Stimulated activated CD4-positive, alpha-beta T cell treated with anti-CD3 and anti-CD28 coated beads, TNF-alpha, amount 100 ng/mL, for 48 hours (primary cell): Measurements from ENCODE around the gene COL4A6.

Experiments used
- DNase-seq, 3 donors: peaks; one replicate each; pipeline ENCODE4 v3.0.0-alpha.2; 2020; ENCODE audit warnings: low read depth in 3 of 3

COL4A6 gene

GRCh38 chrX:108270739-108271396 lies 167.4 kb downstream of the COL4A6 start:
- no peak for DNase-seq

- DNase-seq = no peak
Observed at GRCh38 chrX:108270280-108270679, 167.9 kb downstream of the COL4A6 start.

GRCh38 chrX:108268434-108269080 lies 169.7 kb downstream of the COL4A6 start:
- DNase-seq = no peak

- no peak for DNase-seq
Observed at GRCh38 chrX:108267557-108267956, 170.7 kb downstream of the COL4A6 start.

DNA sequence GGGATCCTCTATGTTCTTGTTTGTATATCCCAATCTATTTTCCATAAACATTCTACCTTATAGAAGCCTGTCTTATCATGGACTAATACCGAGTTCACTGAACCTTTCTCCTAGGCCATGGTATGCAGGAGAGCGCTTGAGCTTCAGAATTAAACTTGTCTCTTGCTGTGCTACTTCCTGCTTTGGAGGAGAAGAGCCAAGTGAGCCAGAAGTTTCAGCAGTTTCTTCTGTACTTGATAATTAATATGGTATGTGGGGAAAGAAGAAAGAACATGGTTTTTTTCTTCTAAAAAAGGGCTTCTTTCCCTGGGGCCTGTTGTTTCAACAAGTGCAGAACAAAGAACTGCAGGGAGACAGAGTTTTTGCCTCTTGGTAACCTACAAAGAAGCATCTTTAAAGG lies 173.8 kb downstream of the COL4A6 start:
- DNase-seq = no peak

GRCh38 chrX:108261549-108262203 lies 176.5 kb downstream of the COL4A6 start:
- no peak for DNase-seq

DNA sequence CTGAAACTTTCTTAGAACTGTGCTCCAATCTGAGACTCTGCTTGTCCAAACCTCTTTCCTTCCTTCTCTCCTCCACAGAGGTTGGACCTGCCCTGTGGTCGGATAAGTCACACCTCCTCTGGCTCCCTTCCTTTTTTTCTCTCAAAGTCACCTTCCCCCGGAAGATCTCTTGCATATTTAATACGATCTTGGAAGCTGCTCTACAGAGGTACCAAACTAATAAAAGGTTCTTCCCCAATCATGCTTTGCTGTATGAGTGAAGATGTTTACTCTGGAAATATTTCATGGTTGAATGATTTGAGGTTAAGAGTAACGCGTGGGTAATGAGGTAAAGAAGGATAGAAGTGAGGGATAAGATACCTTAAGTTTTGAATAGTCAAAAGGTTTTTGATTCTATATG lies 180.7 kb downstream of the COL4A6 start:
- no peak for DNase-seq

DNA sequence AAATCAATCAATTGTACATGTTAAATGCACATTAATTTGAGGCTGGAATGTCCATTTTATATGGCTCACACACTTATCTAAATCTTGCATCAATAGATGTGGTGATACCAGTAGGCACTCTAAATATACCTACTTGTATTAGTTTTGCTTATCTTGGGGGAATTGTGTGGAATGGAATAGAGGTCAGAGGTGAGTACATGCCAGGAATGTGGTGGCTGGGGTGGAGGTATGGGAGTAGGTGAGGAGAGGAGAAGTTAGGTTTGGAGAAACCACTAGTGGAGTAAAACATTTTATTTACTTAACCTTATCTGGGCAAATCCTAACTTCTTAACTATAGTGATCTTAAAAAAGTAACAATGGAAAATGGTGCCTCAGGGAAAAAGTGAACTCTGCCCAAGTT lies 183.6 kb downstream of the COL4A6 start:
- DNase-seq = no peak

GRCh38 chrX:108250654-108251579 lies 187.3 kb downstream of the COL4A6 start:
- no peak for DNase-seq

DNA sequence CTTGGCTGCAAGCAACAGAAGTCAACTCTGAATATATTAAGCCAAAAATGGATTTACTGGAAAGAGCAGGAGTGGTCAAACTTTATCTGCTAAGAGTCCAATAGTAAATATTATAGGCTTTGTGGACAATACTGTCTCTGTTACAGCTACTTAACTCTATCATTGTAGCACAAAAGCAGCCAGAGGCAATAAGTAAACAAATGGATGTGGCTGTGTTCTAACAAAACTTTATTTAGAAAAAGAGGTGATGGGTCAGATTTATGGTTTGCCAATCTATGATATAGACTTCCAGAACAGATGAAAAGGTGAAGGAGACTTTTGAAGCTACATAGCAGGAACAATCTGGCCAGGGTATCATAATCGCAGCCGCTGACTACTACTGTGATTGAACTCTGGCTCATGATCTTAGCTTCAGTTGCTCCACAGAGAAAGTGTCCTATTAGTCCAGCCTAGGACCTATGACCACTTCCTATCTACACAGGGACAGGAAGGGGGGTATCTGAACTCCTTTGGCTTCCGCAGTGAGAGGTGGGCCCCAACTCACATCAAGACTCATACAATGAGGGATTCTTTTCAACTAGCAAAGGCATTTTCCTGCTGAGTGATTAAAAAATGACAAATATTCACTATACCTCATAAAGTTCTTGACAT lies 191.8 kb downstream of the COL4A6 start:
- no peak for DNase-seq

DNA sequence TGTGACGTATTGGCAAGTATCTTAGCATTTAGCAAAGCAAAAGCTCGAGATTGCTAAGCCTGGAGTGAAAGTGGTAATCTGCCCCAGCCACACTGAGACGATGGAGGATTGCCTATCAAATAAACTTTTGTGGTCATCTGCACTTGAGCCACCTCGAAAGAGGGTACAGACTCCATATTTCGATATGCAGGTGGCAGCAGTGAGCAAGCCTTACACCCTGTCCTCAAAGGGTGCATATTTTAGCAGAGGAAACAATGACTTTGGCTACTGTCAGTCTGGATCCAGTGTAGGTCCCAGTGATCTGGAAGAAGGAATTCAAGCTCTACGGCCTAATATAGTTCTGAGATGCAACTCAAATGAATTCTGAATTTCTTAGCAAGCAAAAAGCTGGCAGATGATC lies 192.8 kb downstream of the COL4A6 start:
- no peak for DNase-seq

DNA sequence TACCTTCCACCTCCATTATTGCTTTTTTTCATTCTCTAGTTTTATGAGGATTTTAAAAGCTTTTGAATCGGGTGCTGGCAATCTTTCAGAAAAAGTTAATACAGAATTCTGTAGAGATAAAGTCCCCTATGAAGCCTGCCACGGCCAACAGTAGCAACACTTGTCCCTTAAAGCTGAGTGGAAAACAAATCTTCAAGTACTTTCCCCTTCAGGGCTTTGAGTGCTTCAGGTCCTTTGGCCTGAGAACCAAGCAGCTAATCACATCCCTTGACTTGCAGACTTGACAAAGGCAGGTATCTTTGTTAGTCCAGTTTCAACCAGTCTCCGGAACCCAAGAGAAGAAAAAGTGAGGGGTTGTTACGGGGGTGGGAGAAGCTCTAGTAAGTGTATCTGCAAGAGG lies 202.2 kb downstream of the COL4A6 start:
- DNase-seq = no peak

- DNase-seq = no peak
Observed at GRCh38 chrX:108230574-108230973, 207.6 kb downstream of the COL4A6 start.

DNA sequence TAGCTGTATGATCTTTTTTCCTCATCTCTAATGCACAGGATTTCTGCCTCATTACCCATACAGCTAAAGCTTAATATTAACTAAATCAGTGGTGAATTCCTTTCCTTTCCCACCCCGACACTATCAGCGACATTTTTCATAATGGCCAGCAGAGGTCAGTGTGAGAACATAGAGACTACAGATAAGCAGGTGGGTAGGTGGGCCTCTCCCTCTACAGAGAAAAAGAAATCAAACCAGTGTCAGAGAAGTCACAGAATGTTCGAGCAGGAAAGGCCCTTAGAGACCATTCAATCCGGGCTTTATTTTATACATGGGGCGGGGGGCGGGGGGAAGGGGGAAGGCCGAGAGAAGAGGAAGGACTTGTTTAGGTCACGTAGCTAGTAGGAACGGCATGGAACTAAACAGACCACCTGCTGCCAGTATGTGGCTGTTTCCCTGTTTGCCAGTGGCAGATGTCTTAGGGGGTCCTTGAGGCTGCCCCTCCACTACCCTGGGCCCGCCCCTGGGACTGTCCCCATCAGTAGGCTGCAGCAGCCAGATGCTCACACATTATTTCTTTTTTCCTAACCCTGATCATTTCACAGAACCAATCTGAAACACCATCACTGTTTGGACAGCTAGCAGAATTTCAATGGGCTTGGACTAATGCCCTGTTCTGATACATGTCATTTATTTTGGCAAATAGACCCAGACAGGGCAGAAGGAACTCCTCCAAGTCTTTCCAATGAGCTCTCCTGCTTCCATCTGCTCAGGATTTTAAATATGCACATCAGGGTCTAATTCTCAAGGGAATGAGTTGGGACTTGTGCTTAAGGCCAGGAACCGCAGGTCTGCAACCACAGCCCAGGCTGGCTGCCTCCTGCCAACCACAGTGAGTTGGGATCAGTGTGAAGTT lies 213.2 kb downstream of the COL4A6 start:
- DNase-seq = no peak

GRCh38 chrX:108224218-108224617 lies 214.0 kb downstream of the COL4A6 start:
- DNase-seq = no peak

DNA sequence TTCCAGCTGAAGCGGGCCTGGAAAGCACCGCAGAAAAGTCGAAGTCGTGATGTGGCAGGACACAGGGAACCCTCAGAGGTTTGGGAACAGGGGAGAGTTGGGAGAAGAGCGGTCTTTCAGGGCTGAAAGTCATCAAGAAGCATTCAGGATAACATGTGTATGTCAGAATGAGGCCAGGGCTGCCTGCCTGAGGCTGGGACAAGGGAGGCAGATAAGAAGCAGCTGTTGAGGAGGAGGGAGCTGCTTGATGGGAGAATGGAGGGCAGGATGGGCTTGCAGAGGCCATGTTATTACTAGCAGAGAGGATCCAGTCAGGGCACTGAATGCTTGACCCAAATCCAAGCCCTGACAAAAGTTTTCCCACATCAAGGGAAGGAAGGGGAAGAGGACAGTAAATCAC lies 214.6 kb downstream of the COL4A6 start:
- DNase-seq = no peak

DNA sequence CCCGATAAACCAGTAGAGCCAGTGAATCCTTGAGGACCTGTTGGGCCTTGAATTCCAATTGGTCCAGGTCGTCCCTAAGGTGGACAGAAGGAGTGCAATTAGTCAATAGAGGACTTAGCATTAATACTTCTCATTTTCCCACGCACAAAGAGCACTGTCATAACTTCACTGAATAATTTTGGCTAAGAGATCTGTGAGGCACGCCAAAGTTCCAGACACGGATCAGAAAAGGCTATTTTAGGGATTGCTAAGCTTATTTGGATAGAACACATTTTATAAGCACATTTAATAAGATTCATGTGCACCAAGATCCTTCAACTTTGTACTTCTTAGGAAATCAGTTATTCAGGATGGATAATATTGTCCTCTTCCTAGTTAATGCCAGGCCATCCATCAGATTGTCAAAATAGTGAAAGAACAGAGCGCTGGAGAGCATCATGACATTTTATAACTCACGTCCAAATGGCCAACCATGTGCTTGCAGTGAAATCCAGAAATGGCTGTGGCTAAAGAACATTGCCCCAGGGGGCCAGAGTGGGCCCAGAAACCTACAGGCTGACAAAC lies 216.8 kb downstream of the COL4A6 start:
- no peak for DNase-seq

GRCh38 chrX:108219949-108220601 lies 218.1 kb downstream of the COL4A6 start:
- no peak for DNase-seq

DNA sequence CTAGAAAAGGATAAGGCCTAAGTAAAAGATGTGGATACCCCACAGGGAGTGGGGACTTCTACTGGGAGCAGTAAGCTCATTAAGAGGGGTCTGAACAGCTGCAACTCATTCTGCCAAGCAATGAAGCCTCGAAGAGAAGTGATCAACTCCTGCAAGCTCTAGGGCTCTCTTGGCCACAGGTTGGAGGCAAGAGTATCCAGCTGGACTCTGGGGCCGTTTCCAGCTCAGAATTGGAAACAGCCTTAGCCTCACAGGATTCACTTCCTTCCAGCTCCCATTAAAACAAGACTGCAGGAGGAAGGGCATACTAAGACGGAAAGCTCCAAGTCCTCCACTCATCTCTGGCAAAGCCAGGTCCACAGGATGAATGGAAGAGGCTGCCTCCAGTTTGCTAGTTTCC lies 220.3 kb downstream of the COL4A6 start:
- DNase-seq = no peak
